Measurements from ENCODE around the gene CPOX. TPM values are rescaled to one million over a fixed set of nuclear protein-coding genes. Genes with fewer than 3 reads are reported as not detected.
A peak's percentile ranks its signal among the peaks of the same experiment; 100 is the strongest.

Gene CPOX
- total and polyA plus RNA-seq, 10 of the 15 experiments (the other 5 are each of a cell fraction or from before 2014, with no cell fraction given) = 40.7 to 72.6 (median 64.5) TPM

GRCh38 chr3:98552232-98553020, 41.0 kb downstream of the CPOX start (continued):
- TF ChIP-seq MEF2B (IDR thresholded peaks at IDR 0.05; ENCODE audit: partially characterized antibody, poor library complexity, severe bottlenecking) (no peak), NFIC (IDR thresholded peaks at IDR 0.05; ENCODE audit: low read depth, low read length) (peak; percentile 15), MLLT1 (IDR thresholded peaks at IDR 0.05) (peak; percentile 77), MYC (IDR thresholded peaks at IDR 0.05; ENCODE audit: insufficient read depth, insufficient read length, insufficient replicate concordance, low read length, severe bottlenecking) (no peak), BACH1 (IDR thresholded peaks at IDR 0.05; ENCODE audit: borderline replicate concordance) (no peak; the same call in 1 of the 2 replicates), POLR2AphosphoS5 (IDR thresholded peaks at IDR 0.05; ENCODE audit: low read length) (peak; percentile 81), ATF3 (IDR thresholded peaks at IDR 0.05; ENCODE audit: borderline replicate concordance, extremely low read depth, low read depth, low read length) (no peak), RAD21 (IDR thresholded peaks at IDR 0.05; ENCODE audit: insufficient read depth, low read depth, low read length) (no peak), FOXM1 (IDR thresholded peaks at IDR 0.05; ENCODE audit: low read depth, low read length) (0 out of 2 replicates have a peak, but pooled peaks have one; percentile 5), ZBTB4 (CRISPR knock-in tag; IDR thresholded peaks at IDR 0.05) (no peak; the same call in 1 of the 2 replicates), ZNF384 (IDR thresholded peaks at IDR 0.05; ENCODE audit: borderline replicate concordance, low read depth, low read length) (no peak), CHD1 (IDR thresholded peaks at IDR 0.05; ENCODE audit: low read depth, low read length) (peak; percentile 75; the same call in 1 of the 2 replicates), SMARCA5 (IDR thresholded peaks at IDR 0.05) (peak; percentile 64; the same call in 1 of the 2 replicates), E2F4 (IDR thresholded peaks at IDR 0.05; ENCODE audit: low read depth, low read length) (no peak), EZH2 (IDR thresholded peaks at IDR 0.05; ENCODE audit: borderline replicate concordance, control insufficient read depth, low read depth, low read length) (no peak), RCOR1 (conservative IDR thresholded peaks at IDR 0.05; ENCODE audit: low read depth, low read length) (no peak), CREM (IDR thresholded peaks at IDR 0.05; ENCODE audit: low read depth) (0 out of 2 replicates have a peak, but pooled peaks have one; percentile 5), CHD2 (IDR thresholded peaks at IDR 0.05; ENCODE audit: borderline replicate concordance, low read depth, low read length) (0 out of 2 replicates have a peak, but pooled peaks have one; percentile 15), PKNOX1 (IDR thresholded peaks at IDR 0.05) (peak; percentile 6; the same call in 1 of the 2 replicates), MAX (IDR thresholded peaks at IDR 0.05; ENCODE audit: low read depth, low read length) (no peak)

Measured in GM12878 (cell line).